ENCODE results near the gene KRT76.
A peak's percentile ranks its signal among the peaks of the same experiment; 100 is the strongest.
"Not testable (repeated sequence)": the region's sequence is repeated elsewhere in the genome, so short reads cannot be mapped to it uniquely, and the experiment has no call there.

The KRT76 gene

DNA sequence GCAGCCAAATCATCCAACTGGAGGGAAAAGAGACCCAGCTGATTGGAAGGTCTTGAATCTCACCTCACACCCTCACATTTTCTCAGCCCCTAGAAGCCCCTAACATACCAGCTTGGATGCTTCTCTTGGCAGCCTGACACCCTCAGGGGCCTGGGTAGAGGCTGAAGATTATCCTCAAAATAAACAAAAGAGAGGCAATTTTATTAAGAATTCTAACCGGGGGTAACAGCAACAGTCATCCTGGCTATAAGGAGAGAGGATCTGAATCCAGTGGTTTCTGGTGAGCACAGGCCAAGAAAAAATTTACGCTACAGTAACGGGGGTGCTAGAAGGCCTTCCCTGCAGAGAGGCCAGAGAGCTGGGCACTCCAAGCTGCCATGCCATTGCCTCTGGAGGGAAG is 21.6 kb downstream of the KRT76 start:
- DNase-seq, result no peak

DNA sequence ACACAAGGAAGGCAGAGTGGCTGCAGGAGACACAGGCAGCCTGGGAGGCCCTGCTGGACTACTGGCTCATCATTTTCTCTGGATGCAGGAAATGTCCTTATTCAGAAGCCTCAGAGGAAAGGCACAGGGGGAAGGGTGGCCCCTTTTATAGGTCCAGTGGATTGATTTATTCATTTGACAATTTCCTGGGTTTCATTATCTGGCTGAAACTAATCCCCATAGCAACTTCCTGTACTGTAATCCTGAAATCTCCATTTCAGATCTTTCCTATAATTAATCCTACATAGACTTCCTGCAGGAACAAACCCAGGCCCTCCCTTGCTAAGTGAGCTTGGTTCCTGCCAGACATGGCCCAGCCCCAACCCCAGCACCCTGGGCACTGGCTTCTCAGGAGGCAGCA is 23.0 kb downstream of the KRT76 start:
- DNase-seq, result no peak

DNA sequence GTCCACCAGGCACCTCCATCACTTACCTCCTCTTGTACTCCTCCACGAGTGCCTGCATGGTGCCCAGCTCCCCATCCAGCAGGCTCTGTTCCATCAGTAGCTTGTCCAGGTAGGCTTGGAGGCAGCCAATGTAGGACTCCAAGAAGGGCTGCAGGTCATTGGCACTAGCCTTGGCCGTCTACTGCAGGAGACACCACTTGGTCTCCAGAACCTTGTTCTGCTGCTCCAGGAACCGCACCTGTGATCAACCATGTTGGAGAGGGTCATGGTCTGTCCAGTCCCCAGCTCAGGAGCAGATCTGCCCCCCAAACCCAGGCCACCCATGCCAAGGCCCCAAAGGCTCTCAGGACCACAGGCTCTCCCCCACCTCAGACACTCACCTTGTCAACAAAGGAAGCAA is 23.9 kb downstream of the KRT76 start:
- no peak for DNase-seq

DNA sequence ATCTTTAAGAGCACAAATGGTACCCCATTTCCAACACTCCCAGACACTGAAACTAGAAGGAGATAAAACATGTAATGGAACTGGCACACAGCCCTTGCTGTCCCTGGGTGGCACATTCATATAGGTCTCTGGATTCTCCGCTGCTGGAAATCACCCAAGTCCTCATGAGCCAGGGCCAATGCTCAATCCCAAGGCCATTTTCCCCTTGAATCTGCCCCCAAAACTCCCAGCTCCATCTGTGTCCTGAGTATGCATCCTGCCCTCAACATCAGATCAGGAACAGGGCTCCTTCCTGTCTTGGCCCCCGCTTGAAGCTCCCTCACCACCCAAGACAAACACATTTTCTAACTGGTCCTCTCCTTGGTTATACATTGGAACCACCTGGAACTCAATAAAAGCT is 24.6 kb downstream of the KRT76 start:
- DNase-seq, result no peak

DNA sequence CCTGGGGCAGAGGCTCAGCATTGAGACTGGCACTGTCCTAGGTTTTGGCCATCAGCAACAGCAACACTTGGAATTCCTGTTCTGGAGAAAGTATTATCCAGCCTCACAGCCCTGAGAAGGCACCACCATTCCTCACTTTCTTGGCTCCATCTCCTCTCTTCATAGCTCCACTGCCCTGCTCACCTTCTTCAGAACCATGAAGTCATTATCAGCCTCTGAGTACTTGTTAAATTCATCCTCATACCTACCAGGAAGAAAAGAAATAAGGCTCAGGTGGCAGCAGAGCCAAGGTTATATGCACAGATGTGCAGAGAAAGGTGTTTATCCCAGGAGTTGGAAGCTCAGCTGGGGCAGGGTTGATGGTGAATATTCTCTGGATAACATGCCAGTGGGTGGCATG is 25.4 kb downstream of the KRT76 start:
- DNase-seq, result no peak

DNA sequence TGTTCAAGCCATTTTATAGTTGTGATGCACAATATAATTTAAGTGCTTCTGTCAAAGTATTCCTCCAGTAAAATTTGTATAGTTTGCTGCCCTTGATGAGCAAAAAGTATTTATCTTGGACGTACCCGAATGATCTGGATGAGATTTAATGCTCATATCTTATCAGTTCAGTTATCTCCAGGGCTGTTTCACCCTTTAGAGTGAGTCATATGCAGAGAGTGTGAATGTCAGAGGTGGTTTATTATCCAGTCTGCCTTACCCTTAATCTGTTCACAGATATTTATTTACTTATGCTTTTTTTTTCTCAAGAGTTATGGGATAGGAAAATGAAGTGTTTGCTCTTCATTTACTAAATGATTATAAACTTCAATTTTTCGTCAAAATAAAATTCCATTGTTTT is 26.6 kb downstream of the KRT76 start:
- not testable (repeated sequence) for DNase-seq

DNA sequence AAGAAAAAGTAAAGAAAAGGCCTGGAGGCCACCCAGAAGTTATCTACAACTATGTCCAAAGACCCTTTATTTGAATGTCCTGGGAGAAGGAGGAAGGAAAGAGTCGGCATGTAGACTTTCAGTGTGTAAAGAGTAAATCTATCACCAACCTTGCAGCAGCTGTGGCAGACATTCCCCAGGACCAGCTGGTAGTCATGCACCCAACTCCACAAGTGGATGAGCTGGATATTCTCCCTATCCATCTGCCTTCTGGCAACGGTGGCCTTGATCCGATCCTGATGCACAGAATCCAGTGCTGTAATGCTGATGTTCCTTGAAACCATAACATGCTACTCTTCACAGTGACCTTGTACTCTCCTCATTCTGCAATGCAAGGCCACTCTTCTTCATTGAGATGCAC is 27.3 kb downstream of the KRT76 start:
- no peak for DNase-seq

DNA sequence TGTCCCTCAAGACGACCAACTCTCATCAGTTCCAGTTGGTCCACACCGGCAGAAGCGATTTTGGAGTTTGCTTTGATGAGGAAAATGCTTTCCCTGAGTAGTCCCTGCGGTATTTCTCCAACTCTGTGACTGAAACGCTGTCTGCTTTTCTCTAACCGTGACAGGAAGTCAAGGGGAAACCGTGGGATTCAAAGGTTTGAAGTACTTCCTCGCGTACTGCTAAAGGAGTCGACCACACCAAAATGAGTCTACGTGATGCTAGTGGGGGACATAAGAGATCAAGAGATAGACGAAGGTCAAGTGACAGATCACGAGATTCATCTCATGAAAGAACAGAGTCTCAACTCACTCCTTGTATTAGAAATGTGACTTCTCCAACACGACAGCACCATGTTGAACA is 28.6 kb downstream of the KRT76 start:
- DNase-seq, result no peak

DNA sequence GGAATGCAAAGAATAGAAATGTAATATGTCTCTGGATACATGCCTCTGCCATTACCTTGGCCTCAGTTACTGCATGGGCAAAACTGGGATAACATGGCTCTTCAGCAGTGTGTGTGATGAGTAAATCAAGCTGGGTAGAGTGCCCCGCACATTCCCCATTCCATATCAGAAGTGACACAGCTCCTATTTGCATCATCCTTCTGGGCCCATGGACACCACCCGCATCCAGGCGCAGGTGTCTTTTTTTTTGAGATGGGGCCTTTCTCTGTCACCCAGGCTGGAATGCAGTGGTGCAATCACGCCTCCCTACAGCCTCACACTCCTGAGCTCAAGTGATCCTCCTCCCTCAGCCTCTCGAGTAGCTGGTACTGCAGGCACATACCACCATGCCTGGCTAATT is 31.6 kb downstream of the KRT76 start:
- no peak for DNase-seq

DNA sequence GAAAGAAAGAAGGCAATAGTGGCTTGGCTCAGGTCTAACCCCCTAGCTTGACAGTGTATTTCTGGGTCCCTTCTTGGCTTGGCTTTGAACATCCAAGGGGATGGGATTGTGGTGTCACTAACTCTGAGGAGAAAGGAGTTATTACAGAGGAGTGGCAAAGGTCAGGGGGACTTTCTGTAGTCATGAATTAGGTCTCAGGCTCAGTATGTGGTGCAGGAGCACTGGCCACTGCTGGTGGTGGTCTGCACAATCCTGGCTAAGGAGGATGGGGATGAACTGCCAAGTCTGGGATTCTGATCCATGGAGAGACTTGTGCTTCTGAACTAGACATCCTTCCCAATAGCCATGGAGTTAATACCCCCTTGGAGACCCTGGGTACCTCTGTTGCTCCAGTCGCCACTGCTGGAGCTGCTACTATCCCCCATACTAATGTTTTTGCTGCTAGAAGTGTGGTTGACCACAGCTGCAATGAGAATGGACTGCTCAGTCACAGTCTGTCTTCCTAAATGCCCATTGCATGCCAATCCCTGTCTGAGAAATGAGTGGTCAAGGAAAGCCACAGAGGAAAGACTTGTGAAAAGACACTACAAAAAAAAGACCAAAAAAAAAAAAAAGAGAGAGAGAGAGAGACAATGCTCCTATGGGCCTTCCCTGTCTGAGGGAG is 32.5 kb downstream of the KRT76 start:
- DNase-seq, result no peak

DNA sequence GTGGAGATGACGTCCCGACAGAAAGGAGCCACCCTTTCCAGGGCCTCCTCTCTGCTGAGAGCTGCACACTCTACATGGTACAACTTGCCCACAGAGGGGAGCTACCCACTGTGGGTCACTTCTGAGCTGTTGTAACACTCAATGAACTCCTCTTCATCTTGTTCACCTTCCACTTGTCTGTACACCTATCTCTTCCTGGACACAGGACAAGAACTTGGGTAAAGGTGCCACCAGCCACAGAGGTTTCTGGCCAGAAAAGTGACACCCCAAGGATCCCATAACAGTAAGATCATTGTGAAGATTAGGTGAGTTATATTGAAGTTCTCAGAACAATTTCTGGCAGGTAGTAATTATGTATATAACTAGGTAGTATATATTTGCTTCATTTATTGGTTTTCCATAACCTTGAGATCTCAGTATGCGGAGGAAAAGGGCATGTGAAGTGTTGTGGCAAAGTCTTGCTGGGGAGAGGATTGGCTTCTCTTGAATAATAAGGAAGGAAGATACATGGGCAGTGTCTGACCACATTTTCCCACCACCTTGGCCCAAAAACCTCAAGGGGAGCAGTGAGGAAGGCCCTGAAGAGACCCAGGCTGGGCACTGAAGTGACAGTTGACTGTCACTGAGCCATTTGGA is 34.2 kb downstream of the KRT76 start:
- DNase-seq, result no peak

DNA sequence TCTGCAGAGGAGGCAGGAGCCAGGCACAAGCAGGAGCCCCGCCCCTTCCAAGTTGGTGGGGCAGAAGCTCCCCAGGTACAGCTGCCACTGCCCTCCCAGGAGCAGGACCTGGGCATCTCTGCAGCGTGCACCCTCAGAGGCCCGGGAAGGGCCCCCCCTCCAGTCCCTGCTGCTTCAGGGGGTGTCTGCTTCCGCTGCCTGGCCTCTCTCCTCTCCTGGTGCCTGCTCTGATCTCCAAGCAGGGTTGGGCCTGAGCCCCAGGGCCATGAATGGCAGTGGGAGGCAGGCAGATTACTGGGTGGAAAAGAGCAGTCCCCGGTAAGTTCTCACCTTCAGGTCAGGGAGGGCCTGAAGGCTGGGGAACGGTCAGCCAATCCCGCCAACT is 35.0 kb downstream of the KRT76 start:
- DNase-seq, result no peak

DNA sequence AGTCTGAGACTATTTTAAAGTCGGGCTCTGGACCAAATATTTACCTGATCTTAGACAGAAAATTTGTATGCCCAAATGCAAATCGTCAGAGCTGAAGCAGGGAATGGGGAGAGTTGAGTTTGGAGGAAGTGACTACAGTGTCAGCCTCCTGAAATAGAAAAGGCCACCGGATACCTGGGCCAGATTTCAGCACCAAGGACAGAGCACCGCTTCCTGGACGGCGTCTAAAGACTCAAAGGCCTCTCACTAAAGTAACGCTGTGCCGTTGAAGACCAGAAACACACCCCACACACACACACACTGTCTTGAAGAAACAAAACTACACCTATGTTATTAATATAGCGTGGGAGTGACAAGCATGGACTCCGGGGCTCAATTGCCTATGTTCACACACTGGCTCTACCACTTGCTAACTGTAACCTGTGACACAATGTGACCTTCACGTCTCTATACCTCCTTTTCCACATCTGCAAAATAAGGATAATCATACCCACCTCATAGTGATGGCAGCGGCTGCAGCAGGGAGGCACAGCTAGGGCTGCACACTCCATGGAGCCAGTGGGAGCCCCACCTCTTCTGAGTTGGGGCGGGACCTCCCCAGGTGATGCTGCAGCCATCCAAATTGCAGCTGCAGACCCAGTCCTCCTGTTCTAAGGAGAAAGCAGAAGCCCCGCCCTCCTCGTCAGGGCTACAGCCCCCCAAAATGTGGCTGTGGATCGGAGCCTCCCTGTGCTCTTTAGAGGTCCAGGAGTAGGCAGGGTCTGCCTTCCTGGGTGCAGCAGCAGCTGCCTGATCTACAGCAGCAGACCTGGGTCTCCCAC is 35.6 kb downstream of the KRT76 start:
- DNase-seq, result peak; percentile 58 to 63

DNA sequence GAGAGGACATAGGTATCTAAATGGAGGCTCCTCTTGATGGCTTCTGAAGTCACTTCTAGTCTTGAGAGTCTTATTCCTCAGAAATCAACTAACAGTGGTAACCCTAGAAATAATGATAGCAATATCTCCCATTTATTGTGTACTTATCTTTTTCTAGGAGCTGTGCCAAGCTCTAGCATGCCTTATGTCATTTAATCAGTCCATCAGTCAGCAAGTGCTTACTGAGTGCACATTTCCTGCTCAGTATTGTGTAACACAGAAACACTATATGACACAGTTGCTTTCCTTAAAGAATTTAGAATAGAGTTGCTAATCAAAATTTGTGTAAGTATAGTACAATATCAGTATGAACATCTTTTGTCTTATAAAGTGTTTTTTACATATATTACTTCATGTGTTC is 36.6 kb downstream of the KRT76 start:
- DNase-seq, result no peak

DNA sequence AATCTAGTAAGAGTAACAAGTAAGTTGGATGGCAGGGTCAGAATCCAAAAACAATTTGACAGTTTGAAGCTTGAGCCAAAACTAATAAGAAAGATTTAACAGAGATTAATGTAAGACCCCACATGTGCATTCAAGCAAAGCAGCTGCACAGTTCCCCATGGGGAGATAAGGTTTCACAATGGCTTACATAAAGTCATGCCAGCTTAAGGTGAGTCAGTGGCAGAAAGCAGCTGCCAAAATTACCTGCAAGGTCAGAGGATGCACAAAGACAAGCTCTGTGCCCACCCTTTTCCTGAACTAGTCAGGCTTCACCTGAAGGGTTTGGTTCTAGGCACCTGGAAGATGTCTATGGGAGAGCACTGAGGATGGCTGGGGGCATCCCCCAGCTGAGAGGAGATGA is 37.2 kb downstream of the KRT76 start:
- DNase-seq, result no peak

DNA sequence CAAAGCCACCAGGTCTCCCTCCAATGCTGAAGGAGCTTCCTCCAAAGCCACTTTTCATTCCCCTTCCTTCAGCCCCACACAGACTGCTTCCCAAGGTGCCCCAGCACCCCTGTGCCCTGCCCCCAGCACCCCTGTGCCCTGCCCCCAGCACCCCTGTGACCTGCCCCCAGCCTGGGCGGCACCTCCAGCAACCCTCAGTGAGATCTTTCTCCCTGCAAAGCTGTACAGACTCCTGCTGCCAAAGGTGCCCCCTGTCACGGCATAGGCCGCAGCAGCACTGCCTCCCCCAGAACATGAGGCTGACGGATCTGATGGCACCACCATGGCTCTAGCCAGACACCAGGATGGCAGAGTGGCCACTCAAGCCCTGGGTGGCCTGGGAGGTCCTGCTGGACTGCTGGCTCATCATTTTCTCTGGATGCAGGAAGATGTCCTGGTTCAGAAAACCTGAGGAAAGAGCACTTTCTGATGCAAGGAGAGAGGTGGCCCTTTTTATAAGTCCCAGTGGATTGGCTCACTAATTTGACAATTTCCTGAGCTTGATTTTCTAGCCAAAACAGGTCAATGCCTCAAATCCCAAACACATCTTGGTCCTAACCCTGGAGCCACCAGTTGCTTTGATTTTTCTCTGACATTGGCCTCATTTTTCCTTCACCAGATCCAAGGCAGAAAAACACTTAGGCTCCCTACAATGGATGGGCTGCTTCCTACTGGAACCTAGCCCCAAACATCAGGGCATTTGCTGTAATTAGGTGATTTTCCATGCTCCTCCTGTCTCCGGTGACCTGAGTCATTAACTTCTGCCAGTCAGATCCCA is 41.1 kb downstream of the KRT76 start:
- no peak for DNase-seq

DNA sequence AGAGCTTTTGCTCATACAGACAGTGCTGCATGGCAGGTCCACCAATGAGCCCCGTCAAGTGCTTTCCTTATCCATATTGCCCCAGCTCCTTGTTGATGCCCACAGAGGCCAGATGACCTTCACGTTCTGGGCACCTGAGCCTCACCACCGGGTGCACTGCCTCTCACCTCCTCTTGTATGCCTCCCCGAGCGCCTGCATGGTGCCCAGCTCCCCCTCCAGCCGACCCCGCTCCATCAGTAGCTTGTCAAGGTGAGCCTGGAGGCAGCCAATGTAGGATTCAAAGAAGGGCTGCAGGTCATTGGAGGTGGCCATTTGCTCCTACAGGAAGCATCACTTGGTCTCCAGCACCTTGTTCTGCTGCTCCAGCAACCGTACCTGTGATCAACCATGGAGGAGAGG is 42.0 kb downstream of the KRT76 start:
- no peak for DNase-seq

DNA sequence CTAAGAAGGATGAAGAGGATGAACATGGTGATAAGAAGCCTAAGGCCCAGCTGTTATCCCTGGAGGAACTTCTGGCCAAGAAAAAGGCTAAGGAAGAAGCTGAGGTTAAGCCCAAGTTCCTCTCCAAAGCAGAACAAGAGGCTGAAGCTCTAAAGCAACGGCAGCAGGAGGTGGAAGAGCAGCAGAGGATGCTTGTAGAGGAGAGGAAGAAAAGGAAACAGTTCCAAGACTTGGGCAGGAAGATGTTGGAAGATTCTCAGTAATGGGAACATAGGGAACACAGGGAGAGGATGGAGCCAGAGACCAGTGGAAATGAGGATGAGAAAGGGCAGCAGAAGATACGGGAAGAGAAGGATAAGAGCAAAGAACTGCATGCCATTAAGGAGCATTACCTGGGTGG is 46.4 kb downstream of the KRT76 start:
- no peak for DNase-seq

DNA sequence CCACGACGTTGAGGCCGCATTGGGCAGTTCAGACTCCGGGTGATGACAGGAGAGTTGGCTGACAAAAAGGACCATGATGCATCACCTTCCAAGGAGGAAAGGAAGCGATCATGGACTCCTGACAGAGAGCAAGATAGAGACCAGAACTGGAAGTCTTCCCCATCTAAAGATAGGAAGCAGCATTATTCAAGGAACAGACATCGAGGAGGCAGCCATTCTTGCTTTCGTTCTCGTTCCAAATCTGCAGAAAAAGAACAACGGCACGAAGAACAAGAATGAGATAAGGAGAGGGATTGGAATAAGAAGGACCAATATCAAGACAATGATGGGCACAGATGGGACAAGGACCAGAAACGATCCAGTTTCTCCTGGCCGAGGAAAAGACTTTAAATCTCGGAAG is 46.8 kb downstream of the KRT76 start:
- DNase-seq, result no peak

DNA sequence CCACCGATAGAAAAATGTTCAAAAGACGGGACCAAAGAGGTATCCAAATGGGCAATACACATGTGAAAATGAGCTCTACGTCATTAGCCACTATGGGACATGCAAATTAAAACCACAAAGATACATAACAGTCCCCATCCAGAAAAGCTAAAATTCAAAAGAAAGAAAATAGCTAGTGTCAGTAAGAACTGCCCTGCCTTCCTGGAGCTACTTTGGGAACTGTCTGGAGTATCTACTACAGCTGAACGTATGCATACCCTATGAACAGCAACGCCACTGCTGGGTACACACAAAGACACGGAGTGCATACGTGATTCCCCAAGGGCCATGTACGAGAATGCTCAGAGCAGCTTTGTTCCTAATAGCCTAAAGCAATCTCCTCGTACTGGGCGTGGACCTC is 48.0 kb downstream of the KRT76 start:
- no peak for DNase-seq

DNA sequence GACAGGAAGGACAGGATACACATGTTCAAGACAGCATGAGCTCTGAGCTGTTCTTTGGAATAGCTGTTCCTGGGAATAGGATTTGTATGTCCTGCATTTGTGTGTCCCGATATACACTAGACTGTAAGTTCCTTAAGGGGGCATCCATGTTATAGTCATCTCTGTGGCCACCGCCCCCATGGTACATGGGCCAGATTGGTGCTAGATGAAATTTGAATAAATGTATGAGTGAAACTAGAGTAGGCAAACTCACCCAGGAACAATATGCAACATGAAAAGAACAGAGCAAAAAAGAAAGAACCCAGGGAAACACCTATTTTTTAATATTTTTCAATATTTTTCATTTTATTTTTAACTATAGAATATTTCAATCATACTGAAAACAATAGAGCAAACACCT is 48.8 kb downstream of the KRT76 start:
- no peak for DNase-seq

DNA sequence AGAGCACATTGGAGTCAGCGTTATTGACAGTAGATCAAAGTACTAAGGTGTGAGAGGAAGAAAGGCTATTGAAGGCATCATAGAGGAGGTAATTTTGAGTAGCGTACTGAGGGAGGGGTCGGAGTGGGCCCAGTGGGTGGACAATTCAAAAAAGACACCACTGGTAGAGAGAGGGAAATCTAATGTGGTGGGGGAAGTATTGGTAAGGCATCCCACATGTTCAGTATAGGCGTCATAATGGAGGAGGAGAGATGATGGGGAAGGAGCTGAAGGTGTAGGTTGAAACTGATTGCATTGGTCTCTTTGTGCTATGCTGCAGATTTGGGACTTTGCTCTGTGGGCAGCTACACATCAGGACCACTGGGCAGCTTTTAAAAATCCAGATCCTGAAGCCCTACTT is 50.1 kb downstream of the KRT76 start:
- no peak for DNase-seq

DNA sequence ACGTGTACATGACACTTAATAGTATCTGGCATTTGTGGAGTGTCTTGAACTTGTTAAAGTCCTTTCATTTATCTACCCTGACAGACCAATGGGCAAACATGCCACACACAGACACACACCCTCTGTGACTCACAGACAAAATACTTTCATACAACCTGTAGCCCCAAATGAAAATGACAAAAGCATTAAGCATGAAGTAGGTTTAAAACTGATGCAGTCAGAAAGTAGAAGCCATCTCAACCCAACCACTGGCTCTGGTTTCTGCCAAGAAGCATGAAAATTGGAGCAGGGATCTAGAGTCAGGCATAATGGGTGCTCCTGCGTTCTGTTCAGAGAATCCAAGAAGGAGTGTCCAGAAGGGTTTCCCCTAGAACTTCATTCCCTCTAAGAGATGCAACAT is 50.7 kb downstream of the KRT76 start:
- DNase-seq, result no peak

DNA sequence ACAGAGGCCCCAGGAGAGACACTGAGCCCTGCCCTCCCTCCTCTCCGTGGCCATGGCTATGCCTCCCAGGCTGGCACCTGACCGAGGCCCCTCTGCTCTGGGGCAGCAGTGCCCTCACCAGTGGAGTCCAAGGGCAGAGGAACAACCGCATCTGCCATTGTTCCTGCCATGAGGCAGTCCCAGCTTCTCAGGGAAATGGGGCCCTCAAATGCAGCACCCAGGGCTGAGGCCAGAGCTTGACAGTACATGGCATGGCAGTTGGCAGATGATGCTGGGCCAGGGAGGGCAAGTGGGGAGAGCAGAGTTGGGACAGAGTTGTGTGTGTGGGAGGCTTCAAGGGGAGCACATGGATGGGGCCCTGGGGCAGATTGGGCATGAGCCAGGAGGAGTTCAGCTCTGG is 52.8 kb downstream of the KRT76 start:
- no peak for DNase-seq

All from stimulated activated CD4-positive, alpha-beta T cell treated with anti-CD3 and anti-CD28 coated beads, Interleukin-2, amount 100 ng/mL, for 48 hours (primary cell).